ENCODE data around the gene SCMH1. TPM values are rescaled to one million over a fixed set of nuclear protein-coding genes. Genes with fewer than 3 reads are reported as not detected.

The SCMH1 gene
- total RNA-seq, 1 donor from 2014 or later: 8.2 TPM

DNA sequence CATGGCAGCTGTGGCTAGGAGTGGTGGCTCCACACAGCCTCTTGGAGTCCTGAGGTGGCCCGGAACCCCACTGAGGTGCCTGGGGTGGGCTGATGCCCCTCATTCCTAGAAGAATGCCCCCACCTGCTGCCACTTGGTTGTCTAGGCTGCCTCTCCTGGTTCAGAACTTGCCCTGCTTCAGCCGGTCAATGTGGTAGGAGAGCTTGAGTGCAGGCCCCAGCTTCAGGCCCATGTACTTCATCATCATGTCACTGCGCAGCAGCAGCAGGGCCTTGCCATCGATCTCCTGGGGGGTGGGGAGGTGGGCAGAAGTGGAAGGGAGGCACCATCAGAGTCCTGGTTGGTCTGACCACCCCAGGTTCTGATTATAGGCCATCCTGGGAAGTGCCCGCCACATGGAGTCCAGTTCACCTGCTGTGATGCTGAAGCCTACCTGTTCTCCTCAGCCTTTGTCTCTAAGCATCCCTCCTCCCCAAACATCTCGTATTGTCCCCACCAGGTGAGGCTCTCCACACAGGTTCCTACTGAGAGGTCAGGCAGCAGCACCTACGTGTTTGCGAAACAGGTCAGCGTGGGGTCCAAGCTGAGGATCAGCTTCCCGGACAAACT, 214.0 kb downstream of the SCMH1 start:
- no peak for DNase-seq (ENCODE audit: low read depth in 2 of 2)

DNA sequence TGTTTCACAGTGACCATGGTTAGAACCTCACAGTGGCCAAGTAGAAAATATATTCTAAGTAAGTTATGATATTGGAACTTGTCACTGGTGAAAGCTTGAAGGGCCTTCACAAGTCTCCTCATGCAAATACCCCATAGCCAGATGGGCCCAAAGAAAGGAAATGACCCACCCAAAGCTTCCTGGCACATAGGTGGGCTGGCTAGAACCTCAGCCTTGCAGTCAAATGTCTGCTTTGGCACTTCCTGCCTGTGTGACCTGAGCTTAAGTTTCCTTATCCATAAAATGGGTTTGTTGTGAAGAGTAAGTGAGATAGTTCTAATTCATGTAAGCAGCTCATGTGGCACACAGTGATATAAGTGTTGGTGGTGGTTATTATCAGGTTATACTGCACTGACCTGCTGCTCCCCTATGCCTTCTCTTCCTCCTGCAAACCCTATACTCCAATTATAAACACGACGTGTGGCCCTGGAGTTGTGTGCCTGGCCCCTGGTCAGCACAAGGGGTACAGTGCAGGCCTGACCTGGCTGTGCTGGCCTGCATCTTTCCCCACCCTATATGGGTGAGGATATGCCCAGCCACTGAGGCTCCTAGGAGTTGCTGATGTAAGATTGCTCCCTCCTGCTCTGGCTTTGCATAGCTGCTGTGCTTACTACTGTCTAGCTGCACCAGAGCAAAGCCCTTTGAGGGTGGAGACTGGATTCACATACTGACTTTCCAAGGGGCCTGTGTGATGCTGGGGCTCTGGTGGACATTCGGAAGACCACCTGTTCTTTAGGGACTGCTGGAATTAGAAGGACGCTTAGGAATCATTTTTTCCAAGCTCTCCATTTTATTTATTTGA, 215.9 kb downstream of the SCMH1 start:
- no peak for DNase-seq (ENCODE audit: low read depth in 2 of 2)

DNA sequence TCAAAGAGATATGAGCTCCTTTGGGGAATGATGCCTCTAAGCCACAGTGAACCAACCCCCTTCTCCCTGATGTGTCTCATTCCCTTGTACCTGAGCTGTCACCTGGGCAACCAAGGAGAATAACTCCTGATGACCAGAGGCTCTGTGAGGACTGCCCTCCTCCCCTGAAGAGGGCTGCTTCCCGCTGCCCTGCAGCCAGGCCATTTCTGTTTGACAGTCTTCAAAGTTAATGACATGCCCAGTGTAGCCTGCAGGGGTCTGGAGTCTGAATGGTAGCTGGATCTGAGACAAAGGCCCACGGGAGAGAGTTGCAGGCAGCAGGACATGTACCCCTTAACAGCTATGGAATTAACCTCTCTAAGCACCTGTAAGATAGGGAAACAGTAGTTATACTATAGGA, 217.2 kb downstream of the SCMH1 start:
- DNase-seq (ENCODE audit: low read depth in 2 of 2): no peak

DNA sequence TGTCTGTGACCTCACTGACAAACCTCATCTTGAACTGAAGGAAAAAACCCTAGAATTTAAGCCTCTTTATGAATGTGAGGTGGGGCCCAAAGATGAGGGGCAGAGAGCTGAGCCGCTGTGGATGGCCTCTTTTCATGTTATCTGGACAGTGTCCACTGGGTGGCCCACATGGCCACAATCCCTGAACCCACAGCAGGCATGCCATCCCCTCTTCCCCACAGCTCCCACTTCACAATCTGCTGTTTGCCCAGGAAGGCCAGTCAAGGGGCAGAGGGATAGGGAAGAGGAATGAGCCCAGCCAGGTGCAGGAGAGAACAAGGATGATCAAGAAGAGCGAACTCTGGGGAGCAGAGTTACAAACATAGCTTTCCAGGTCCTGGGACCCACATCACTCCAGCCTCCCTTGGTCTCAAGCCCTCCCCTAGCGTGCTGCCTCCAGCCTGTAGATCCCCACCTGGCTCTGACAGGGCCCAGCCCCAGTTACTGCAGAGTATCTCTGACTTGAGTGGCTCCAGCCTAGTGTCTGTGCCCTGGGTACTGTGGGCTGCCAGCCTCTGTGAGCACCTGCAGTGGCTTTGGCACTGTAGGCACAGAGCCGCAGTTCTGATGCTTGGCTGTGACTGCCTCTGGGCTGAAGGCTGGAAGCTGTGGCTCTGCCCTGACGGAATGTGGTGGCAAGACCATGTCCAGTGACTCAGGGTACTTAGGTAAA, 218.7 kb downstream of the SCMH1 start:
- peak; percentile 11 to 47 for DNase-seq (ENCODE audit: low read depth in 2 of 2)

DNA sequence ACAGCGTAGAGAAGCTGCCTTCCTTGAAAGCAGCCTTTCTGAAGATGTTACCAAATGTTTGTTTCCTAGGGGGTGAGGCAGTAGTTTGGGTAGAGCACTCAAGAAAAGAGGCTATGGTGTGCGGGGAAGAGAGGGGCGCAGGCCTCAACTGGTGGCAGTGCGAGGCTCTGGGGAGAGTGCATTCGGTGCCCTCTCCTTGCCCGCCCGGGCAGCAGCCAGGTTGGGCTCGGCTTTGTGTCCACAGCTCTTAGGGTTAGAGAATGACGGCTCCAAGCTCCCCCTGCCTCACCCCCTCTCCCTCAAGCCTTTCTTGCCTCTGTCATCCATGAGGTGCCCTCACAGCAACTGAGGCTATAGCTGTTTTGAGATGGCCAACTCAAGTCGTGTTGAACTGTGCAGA, 219.7 kb downstream of the SCMH1 start:
- no peak for DNase-seq (ENCODE audit: low read depth in 2 of 2)

DNA sequence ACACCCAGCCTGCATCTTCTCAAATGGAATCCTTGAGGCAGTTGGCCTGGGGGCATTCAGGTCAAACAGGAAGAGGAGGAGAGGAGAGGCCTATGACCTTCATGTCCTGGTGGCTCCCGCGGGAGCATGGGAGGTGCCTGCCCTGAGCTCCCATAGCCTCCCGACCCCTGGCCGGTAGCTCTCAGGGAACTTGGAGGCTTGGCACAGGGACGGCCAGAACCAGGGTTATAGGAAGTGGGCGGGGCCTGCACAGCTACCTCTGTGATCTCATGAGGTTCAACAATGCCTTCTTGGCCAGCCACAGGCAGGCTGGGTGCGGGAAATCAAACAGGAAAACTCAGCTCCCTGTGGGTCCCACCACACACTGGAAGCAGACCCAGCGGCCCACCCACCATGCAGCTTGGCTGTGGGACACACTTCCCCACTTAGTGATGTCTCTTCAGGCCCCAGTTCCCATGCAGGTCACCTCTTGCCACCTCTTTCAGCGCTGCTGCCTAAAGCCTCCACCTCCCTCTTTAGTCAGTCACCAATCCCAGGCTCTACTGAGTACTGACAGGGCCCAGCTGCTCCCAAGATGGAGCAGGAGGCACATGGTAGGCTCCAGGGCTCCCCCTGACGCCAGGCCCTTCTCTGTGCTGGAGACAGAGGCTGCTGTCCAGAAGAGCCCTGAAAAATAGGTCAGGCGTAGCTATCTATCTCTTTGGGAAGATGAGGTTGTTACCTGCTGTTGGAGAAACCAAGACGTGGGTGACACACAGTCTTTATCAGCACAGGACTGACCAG, 220.4 kb downstream of the SCMH1 start, which contains the start of gene SLFNL1:
TSS of gene SLFNL1 (minus strand) at position 200 of the 783 bp plus-strand sequence. CDS start 1,065 bp downstream, outside the sequence.
- DNase-seq (ENCODE audit: low read depth in 2 of 2): peak in 1 of 2 donors; percentile 26

DNA sequence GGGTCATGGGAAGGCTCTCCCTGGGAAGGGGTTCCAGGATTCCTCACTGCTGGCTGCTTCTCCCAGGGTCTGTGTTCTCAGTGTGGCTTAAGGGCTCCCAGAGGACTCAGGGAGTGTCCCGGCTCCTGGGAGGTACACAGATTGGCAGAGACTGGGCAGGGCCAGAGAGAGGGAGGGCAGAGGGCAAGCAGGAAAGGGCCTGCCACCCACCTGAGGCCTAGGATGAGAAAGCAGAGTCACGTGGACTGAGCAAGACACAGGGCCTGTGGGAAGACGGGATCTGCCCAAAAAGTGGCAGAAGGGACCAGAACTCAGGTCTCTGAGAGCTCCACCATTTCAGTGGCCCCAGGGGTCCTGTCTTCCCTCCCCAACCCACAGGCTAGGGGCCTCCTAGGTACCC, 221.5 kb downstream of the SCMH1 start:
- no peak for DNase-seq (ENCODE audit: low read depth in 2 of 2)

DNA sequence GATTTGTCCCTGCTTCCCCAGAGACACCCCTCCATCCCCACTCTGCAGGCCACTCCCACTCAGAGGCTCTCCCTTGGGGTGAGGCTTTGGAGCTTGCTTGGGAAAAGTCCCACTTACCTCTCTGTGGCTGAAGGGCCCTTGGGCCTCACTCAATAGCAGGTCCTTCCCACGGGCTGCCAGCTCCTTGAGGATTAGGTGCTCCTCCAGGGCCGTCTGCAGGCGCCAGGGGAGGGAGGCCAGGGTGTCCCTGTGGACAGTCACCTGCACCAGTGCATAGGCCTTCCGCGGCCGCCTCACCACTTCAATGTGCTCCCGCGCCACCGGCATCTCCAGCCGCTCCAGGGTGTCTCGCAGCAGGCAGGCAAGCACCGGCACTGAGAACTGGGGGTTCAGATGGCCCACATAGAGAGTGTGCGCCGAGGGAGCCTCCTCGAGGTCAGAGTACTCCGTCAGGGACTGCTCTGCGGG, 222.0 kb downstream of the SCMH1 start:
- no peak for DNase-seq (ENCODE audit: low read depth in 2 of 2)

DNA sequence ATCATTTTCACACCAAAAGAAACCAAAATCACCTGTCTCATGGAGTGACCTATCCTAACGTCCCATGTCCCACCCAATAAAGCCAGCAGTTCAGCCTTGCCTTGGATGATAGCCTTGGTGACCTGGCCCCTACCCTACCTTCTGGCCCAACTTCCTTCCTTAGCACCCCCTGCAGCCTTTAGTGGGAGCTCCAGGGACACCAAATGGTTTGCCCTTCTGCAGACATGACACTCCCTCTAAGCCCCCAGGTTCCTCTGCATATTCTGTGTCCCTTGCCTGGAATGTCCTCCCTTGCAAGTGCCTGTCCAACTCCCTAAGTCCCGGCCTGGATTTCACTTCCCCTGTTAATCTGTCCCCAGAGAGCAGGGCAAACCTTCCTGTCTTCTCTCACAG, 222.8 kb downstream of the SCMH1 start:
- DNase-seq (ENCODE audit: low read depth in 2 of 2): no peak

DNA sequence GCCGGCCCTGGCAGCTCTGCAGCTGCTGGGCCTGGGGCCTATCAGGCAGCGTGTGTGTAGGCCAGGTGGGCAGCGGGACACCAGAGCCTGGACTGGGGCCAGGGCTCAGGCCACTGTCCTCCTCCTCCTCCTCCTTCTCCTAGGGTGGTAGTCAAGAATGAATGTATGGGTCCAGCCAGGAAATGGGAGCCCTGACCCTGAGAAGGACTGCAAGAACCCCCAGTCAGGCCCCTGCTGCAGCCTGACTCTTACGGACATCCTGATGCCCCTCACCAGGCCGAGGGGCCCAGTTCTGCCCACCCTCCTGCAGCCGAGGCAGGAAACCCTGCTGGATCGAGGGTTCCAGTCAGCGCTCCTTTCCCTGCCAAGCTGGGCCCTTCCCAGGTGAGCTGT, 224.1 kb downstream of the SCMH1 start:
- DNase-seq (ENCODE audit: low read depth in 2 of 2): no peak

DNA sequence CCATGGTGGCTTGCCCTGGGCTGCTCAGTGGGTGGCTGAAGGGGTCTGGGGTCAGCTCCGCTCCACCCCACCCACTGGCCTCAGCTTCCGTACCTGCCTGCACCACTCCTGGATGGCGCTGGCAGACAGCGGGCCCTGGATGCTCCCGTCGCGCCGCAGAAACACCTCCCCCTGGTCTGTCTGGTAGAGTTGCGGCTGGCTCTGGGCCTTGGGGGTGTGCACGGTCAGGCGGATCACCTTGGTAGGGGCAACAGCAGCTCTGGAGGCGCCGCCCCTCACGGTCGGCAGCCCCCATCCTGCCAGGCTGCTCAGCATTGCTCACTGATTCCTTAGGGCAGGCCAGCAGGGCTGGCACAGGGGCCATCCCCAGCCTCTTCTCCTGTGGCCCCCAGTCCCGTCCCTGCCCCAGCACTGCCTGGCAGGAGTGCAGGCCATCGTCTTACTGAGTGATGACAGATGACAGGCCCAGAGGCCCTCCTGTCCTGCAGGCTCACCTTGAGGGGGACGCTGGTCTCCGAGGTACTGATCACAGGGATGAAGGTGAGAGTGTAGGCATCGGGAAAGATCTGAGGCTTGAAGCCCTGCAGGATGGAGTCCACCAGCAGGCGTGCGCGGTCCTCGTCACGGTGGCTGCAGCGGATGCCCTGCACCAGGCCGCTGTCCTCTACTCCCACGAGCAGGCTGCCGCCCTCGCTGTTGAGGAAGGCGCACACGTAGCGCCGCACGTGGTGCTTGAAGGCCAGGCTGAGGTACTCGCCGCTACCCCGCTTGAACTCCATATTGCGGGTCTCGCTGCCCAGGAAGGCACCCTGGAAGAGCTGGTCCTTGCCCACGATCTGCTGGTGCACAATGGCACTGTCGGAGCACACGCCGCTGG, 224.7 kb downstream of the SCMH1 start:
- no peak for DNase-seq (ENCODE audit: low read depth in 2 of 2)

DNA sequence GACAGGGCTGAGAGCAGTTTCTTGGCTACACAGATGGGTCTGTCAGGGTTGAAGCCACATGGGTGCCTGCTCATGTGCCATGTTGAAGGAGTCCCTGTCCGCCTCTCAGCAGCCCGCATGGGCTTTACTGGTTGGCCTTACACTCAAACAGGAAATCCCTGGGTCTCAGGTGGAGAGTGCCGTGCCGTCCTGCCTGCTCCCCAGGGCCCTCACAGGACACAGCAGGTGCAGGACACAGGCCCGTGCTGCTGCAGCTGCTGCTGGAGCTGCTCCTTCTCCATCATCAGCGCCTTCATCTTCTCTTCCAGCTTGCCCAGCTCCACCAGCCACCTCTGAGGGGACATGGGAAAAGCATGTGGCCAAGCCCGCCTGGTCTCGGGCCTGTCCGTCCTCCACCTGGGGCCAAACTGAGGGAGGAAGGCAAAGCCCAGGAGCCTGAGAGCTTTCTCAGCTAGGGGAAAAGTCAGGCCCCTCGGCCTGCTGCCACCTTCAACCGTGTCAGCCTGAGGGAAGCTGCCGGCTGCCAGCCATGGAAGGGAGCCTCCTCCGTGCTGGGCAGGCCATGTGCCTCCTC, 226.1 kb downstream of the SCMH1 start:
- DNase-seq (ENCODE audit: low read depth in 2 of 2): no peak

DNA sequence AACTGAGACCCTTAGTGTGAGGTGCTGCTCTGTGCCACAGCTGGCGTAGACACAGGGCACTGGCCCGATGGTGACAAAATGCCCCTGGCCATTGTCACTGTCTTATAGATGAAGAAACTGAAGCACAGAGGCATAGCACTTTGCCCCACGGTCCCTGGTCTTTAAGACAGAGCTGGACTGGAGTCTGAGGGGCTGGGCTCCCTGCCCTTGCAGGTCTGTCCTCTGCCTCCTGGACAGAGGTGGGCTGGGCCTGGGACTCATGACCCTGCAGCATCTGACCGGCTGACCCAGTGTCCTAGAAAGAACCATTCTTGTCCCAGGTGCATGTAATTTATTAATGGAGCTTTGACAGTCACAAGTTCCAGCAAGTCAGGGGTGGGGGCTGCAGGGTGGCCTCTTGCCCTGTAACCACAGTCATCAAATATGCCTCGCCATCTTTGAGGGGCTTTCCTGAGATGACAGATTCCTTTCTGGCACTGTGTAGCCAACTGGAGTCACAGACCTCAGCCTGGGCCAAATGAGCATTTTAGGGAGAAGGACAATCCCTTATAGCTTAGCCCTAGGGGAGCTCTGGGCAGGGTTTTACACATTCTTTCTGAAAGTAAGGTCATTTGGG, 226.7 kb downstream of the SCMH1 start:
- no peak for DNase-seq (ENCODE audit: low read depth in 2 of 2)

DNA sequence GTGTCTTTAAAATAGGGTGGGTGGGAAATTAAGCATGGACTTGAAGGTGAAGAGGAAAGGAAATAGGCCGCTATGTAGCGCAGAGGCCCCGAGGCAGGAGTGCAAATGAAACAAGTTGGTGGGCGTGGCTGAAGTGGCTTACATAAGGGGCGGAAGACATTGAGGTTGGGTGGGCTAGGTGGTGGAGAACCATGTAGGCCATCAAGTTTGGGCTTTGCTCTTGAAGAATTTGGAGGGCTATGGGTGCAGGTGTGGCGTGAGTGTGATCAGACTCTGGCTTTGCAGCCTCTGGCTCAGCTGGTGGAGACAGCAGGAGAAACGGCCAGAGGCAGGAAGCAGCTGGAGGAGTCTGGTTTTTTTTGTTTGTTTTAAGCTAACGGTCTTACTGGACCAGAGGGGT, 227.2 kb downstream of the SCMH1 start:
- DNase-seq (ENCODE audit: low read depth in 2 of 2): peak in 1 of 2 donors; percentile 35

DNA sequence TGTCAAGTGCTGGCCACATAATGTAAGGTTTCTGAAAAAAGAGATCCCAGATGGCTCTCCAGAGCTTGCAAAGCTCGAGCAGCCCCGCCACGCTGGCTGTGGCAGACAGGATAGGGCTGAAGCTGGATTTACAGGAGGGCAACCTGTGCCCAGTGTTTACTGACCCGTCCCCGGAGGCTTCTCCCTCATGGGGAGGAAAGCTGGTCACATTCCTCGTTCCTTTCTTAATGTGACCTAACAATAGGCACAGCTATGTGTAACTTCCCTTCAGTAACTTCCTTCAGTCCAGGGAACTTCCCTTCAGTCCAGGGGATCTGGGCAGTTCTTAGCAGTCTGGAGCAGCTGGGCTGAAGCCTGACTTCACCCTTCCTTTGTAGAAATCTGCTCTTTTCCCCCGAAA, 228.3 kb downstream of the SCMH1 start:
- peak in 1 of 2 donors; percentile 94 for DNase-seq (ENCODE audit: low read depth in 2 of 2)

DNA sequence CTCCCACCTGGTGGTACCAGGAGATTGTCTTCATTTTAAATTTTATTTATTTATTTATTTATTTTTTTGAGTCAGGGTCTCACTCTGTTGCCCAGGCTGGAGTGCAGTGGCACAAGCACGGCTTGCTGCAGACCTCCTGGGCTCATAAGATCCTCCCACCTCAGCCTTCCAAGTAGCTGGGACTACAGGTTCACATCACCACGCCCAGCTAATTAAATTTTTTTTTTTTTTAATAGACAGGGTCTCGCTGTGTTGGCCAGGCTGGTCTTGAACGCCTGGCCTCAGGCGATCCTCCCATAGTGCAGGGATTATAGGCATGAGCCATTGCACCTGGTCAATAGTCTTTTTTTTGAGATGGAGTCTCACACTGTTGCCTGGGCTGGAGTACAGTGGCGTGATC, 229.1 kb downstream of the SCMH1 start:
- no peak for DNase-seq (ENCODE audit: low read depth in 2 of 2)

DNA sequence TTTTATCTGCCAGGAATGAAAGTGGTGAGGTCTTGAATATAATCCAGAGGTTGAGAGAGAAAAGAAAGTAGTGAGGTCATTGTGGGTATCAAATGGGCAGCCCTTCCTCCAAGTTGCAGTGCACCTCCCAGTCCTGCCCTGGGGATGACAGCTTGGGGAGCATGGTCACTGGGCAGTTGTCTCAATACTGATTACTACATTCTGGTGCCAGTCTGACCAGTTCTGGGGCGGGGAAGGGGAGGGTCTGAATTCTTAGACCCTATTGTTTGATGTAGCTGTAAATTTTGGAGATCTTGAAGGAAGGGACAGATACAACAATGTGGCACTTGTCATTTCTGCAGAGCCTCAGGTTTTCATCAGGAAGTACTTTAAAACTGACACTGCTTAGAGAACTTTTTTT, 231.8 kb downstream of the SCMH1 start:
- no peak for DNase-seq (ENCODE audit: low read depth in 2 of 2)

DNA sequence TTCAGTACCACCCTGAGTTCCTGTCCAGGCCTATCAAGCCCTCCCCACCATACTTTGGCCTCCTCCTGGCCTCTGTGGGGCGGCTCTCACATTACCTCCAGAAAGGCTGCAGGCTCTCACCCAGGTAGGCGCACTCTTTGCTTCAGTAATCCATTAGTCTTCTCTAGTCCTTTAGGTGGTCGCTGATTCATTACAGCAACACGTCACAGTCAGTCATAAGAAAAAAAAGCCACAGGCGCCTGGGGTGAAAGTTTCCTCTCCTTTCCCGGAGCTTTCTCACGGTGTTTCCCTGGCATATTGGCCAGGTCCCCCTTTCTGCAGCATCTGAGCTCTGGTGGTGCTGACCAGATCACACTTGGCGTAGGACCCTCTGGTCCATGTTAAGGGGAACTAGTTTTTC, 232.6 kb downstream of the SCMH1 start:
- DNase-seq (ENCODE audit: low read depth in 2 of 2): no peak

DNA sequence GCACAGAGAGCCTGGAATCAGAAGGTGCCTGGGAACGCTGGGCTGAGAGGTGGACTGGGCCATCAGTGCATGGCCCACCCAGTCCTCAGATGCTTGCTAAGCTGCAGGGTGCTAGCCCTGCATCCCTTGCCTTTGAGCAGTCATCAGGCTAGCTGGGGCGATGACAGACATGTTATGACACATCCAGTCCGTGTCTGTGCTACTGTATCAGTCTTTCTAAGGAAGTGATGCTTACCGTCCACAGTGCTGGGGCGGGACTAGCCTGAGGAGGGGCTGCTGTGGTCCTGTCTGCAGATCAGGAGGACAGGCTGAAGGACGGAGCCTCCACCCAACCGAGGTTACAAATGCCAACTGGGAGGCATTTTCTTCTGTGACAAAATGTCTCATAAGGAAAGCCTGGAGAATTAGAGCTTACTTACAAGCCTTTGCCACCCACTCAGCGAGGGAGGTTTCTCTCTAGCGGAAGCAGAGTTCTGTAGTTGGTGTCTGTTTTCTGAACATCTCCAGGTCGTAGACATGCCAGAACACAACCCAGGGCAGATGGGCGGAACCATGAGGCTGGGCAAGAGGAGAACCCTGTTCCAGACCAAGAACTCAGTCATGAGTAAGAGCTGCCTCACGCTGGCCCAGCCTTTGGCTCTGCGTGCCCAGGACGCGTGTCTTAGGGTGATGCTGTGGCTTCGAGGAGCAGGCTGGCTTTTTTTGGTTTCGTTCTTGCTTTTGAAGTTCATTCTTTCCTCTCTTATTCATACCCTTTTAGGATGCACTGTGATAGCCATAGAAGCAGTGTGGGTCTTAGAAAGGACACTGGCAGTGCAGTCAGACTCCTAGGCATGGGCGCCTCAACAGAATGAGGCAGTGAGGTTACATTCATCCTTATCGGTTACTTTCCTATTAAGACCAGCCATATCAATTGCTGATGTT, 234.9 kb downstream of the SCMH1 start:
- DNase-seq (ENCODE audit: low read depth in 2 of 2): peak in 1 of 2 donors; percentile 64

Data from dermis microvascular lymphatic vessel endothelial cell (primary cell).